SK-N-SH (cell line): ENCODE measurements around the gene L3MBTL2. TPM values are rescaled to one million over a fixed set of nuclear protein-coding genes. Genes with fewer than 3 reads are reported as not detected.

Source experiments
- CTCF ChIA-PET: fragments of 300-600, 350-600 bp; formaldehyde crosslinking; extraction: SDS; loops from one replicate; lab custom pipeline; 2021; lab: Yijun Ruan, JAX
- POLR2A ChIA-PET: fragments of 350-600 bp; sonication (Branson Sonifier 250); formaldehyde crosslinking; extraction: SDS; loops from one replicate; lab custom pipeline; 2020; ENCODE audit warnings: antibody characterized with exemption, inconsistent platforms; lab: Yijun Ruan, JAX
- DNase-seq: peaks from one replicate; pipeline ENCODE4 v3.0.0; 2012
- H2AFZ ChIP-seq: fragments of 200-600 bp; sonication (generic); 2 replicates; pipeline ENCODE4 v1.8.1; 2016; ENCODE audit warnings: antibody characterized with exemption, mild to moderate bottlenecking, low read depth
- H3F3A ChIP-seq: fragments of 200-600 bp; sonication (generic); replicated peaks from 2 replicates; pipeline ENCODE3; 2016; ENCODE audit warnings: antibody characterized with exemption, mild to moderate bottlenecking; ENCODE audit not compliant: insufficient read depth
- H3K27ac ChIP-seq, 2 experiments: fragments of 200-500 bp in 1 of 2; fragments of 200-600 bp in 1 of 2; sonication (Bioruptor generic) in 1 of 2; sonication (generic), shearing (Covaris generic) in 1 of 2; 2 replicates each; pipeline versions ENCODE4 v1.5.1 to v1.6.1; 2014 to 2016; ENCODE audit warnings: low read depth in 2 of 2, inconsistent platforms in 1 of 2, low read length in 1 of 2, mild to moderate bottlenecking in 1 of 2, mixed read lengths in 1 of 2
- H3K27me3 ChIP-seq: fragments of 200-600 bp; sonication (generic), shearing (Covaris generic); 2 replicates; pipeline ENCODE4 v1.6.1; 2016; ENCODE audit warnings: mixed run types; ENCODE audit not compliant: insufficient read depth
- H3K36me3 ChIP-seq, 2 experiments: fragments of 200-500 bp in 1 of 2; fragments of 200-600 bp in 1 of 2; sonication (Bioruptor generic) in 1 of 2; sonication (generic) in 1 of 2; replicated peaks in 1 of 2; 2 replicates each; pipeline versions ENCODE3 to v1.5.1; 2014 to 2016; ENCODE audit warnings: low read length in 1 of 2, mild to moderate bottlenecking in 1 of 2; ENCODE audit not compliant: insufficient read depth in 2 of 2, control insufficient read depth in 1 of 2
- H3K4me1 ChIP-seq, 2 experiments: fragments of 200-500 bp in 1 of 2; fragments of 200-600 bp in 1 of 2; sonication (Bioruptor generic) in 1 of 2; sonication (generic), shearing (Covaris generic) in 1 of 2; 2 replicates each; pipeline versions ENCODE4 v1.5.1 to v1.6.1; 2014 to 2016; ENCODE audit warnings: low read depth in 1 of 2, low read length in 1 of 2, mixed run types in 1 of 2; ENCODE audit not compliant: insufficient read depth in 2 of 2, control insufficient read depth in 1 of 2
- H3K4me2 ChIP-seq: fragments of 200-600 bp; sonication (generic), shearing (Covaris generic); 2 replicates; pipeline ENCODE4 v1.6.1; 2017; ENCODE audit warnings: mixed run types
- H3K4me3 ChIP-seq, 2 experiments: fragments of 200-500 bp in 1 of 2; fragments of 200-600 bp in 1 of 2; sonication (Bioruptor generic) in 1 of 2; sonication (generic), shearing (Covaris generic) in 1 of 2; 2 replicates each; pipeline versions ENCODE4 v1.5.1 to v1.8.1; 2014 to 2016; ENCODE audit warnings: low read depth in 2 of 2, inconsistent platforms in 1 of 2, low read length in 1 of 2, mild to moderate bottlenecking in 1 of 2, mixed read lengths in 1 of 2, moderate library complexity in 1 of 2
- H3K79me2 ChIP-seq: fragments of 200-600 bp; sonication (generic); 2 replicates; pipeline ENCODE4 v1.8.1; 2017; ENCODE audit warnings: mild to moderate bottlenecking; ENCODE audit not compliant: insufficient read depth
- H3K9ac ChIP-seq: fragments of 200-600 bp; sonication (generic); 2 replicates; pipeline ENCODE4 v1.6.1; 2017; ENCODE audit warnings: mixed run types
- H3K9me2 ChIP-seq: fragments of 200-600 bp; sonication (generic); 2 replicates; pipeline ENCODE4 v1.6.1; 2017; ENCODE audit warnings: mixed run types
- H3K9me3 ChIP-seq: fragments of 200-600 bp; sonication (generic); 2 replicates; pipeline ENCODE4 v1.6.1; 2017; ENCODE audit warnings: mixed run types, mild to moderate bottlenecking, moderate library complexity
- H4K20me1 ChIP-seq: fragments of 200-600 bp; sonication (generic); 2 replicates; pipeline ENCODE4 v1.6.1; 2017; ENCODE audit warnings: mild to moderate bottlenecking, mixed run types; ENCODE audit not compliant: insufficient read depth
- CHD2 ChIP-seq: fragments of 150-350 bp; IDR thresholded peaks from 2 replicates; pipeline ENCODE4 v1.6.1; 2018; ENCODE audit warnings: low read length; ENCODE audit not compliant: partially characterized antibody
- ELF1 ChIP-seq: IDR thresholded peaks from 2 replicates; pipeline ENCODE4 v1.4.0; 2012
- EP300 ChIP-seq, 2 experiments: IDR thresholded peaks; 2 replicates each; pipeline versions ENCODE4 v1.4.0 to v1.6.1; 2012; ENCODE audit warnings: borderline replicate concordance in 1 of 2, low read depth in 1 of 2, low read length in 1 of 2
- FOSL2 ChIP-seq: IDR thresholded peaks from 2 replicates; pipeline ENCODE4 v1.4.0; 2012; ENCODE audit warnings: low read depth, mild to moderate bottlenecking, moderate library complexity, borderline replicate concordance
- FOXJ3 ChIP-seq: sonication (generic); formaldehyde crosslinking; IDR thresholded peaks from 2 replicates; pipeline ENCODE4 v1.5.1; 2020; ENCODE audit warnings: mild to moderate bottlenecking, missing genetic modification reagents
- IRF3 ChIP-seq: fragments of 150-350 bp; IDR thresholded peaks from 2 replicates; pipeline ENCODE4 v1.6.1; 2016; ENCODE audit warnings: mild to moderate bottlenecking, low read depth, low read length
- JUND ChIP-seq: IDR thresholded peaks from 2 replicates; pipeline ENCODE4 v1.4.0; 2012
- MAX ChIP-seq: IDR thresholded peaks from 2 replicates; pipeline ENCODE4 v1.4.0; 2012; ENCODE audit warnings: low read depth
- MXI1 ChIP-seq: IDR thresholded peaks from 2 replicates; pipeline ENCODE4 v1.6.1; 2012; ENCODE audit warnings: mild to moderate bottlenecking, low read depth, low read length, improper control_type of control experiment
- NFIC ChIP-seq: IDR thresholded peaks from 2 replicates; pipeline ENCODE4 v1.4.0; 2012; ENCODE audit warnings: borderline replicate concordance
- NRF1 ChIP-seq: IDR thresholded peaks from 2 replicates; pipeline ENCODE4 v1.6.1; 2012; ENCODE audit warnings: low read depth, mild to moderate bottlenecking, low read length
- RCOR1 ChIP-seq: fragments of 150-350 bp; IDR thresholded peaks from 2 replicates; pipeline ENCODE4 v1.6.1; 2017; ENCODE audit warnings: antibody characterized with exemption, low read length
- RXRA ChIP-seq: IDR thresholded peaks from 2 replicates; pipeline ENCODE4 v1.4.0; 2012; ENCODE audit warnings: low read depth, mild to moderate bottlenecking, borderline replicate concordance
- SIN3A ChIP-seq: IDR thresholded peaks from 2 replicates; pipeline ENCODE4 v1.6.1; 2012; ENCODE audit warnings: low read depth, mild to moderate bottlenecking, low read length, moderate library complexity, borderline replicate concordance
- TCF12 ChIP-seq: IDR thresholded peaks from 2 replicates; pipeline ENCODE4 v1.4.0; 2012
- TEAD4 ChIP-seq: IDR thresholded peaks from 2 replicates; pipeline ENCODE4 v1.4.0; 2012; ENCODE audit warnings: mild to moderate bottlenecking, borderline replicate concordance; ENCODE audit not compliant: insufficient read depth
- USF2 ChIP-seq: fragments of 150-350 bp; IDR thresholded peaks from 2 replicates; pipeline ENCODE4 v1.6.1; 2017; ENCODE audit warnings: antibody characterized with exemption, low read length, low read depth, borderline replicate concordance
- YY1 ChIP-seq: IDR thresholded peaks from 2 replicates; pipeline ENCODE4 v1.4.0; 2012; ENCODE audit warnings: low read depth, mild to moderate bottlenecking
- WGBS: methylation state at CpG from one replicate; pipeline ENCODE4 v1.1.6; 2017; ENCODE audit warnings: low lambda C conversion rate; 5-methylcytosine and 5-hydroxymethylcytosine counted together
- polyA plus RNA-seq, 3 experiments: library from polyadenylated mRNA; depleted of rRNA; stranded (reverse); fragments of >200 nt; gene quantifications; 2 replicates each; pipeline ENCODE4 v1.2.3, GENCODE V29; 2012
- TF ChIP-seq, protein P1 (sequence below): IDR thresholded peaks from 2 replicates; pipeline ENCODE4 v1.4.0; 2012; ENCODE audit warnings: low read depth, borderline replicate concordance
- TF ChIP-seq, protein P2 (sequence below): IDR thresholded peaks from 2 replicates; pipeline ENCODE4; 2012

The L3MBTL2 gene
- polyA plus RNA-seq, 1 of the 3 experiments (the other 2 are of a cell fraction) = 13.3 TPM

- 98% methylated on average over 6 of the region's 6 CpGs for WGBS
Measured at GRCh38 chr22:41243361-41243760, 38.2 kb downstream of the L3MBTL2 start.

More at GRCh38 chr22:41243361-41243760, 38.2 kb downstream of the L3MBTL2 start:
- H3K79me2 ChIP-seq = no peaks in the 10 kb centered on the region
- no peaks in the 10 kb centered on the region for H3K27me3 ChIP-seq
- H3K9me2 ChIP-seq = no peaks in the 10 kb centered on the region
- DNase-seq = no peak
- no peak overlapping the region for H2AFZ ChIP-seq
- no peak overlapping the region for H3K4me2 ChIP-seq
- TF ChIP-seq FOSL2 (no peak), ELF1 (no peak), JUND (no peak), RXRA (no peak), IRF3 (no peak), EP300 (IDR thresholded peaks at IDR 0.05; ENCODE audit: borderline replicate concordance in 1 of 2, low read depth in 1 of 2, low read length in 1 of 2) (no peak), RCOR1 (no peak), TEAD4 (no peak), NFIC (no peak), MXI1 (no peak), TCF12 (no peak), FOXJ3 (CRISPR knock-in tag) (no peak), MAX (no peak), SIN3A (no peak), YY1 (no peak), NRF1 (no peak), USF2 (no peak), CHD2 (no peak)
- TF ChIP-seq, protein P1, sequence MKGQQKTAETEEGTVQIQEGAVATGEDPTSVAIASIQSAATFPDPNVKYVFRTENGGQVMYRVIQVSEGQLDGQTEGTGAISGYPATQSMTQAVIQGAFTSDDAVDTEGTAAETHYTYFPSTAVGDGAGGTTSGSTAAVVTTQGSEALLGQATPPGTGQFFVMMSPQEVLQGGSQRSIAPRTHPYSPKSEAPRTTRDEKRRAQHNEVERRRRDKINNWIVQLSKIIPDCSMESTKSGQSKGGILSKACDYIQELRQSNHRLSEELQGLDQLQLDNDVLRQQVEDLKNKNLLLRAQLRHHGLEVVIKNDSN = no peak
- TF ChIP-seq, protein P2, sequence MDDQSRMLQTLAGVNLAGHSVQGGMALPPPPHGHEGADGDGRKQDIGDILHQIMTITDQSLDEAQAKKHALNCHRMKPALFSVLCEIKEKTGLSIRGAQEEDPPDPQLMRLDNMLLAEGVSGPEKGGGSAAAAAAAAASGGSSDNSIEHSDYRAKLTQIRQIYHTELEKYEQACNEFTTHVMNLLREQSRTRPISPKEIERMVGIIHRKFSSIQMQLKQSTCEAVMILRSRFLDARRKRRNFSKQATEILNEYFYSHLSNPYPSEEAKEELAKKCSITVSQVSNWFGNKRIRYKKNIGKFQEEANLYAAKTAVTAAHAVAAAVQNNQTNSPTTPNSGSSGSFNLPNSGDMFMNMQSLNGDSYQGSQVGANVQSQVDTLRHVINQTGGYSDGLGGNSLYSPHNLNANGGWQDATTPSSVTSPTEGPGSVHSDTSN = no peak
- peaks cover 0 to 3% of the 10 kb centered on the region in 2 experiments for H3K36me3 ChIP-seq
- H3K4me1 ChIP-seq = no peaks in the 10 kb centered on the region; a peak in 1 of 4 replicates
- H3K9ac ChIP-seq = no peak overlapping the region
- POLR2A ChIA-PET = interaction anchor here (0.6 kb wide), 1 partner anchor 20 kb away, joined by 5 read pairs; no protein-coding TSS in a partner anchor
- H3K4me3 ChIP-seq = no peak overlapping the region
- H4K20me1 ChIP-seq = no peaks in the 10 kb centered on the region
- no peak overlapping the region for H3K27ac ChIP-seq
- no peaks in the 10 kb centered on the region for H3F3A ChIP-seq
- H3K9me3 ChIP-seq = no peaks in the 10 kb centered on the region
- CTCF ChIA-PET = no interaction called here
